Muscle of leg (tissue), 11 donors: ENCODE measurements around the gene ARL3. TPM values are rescaled to one million over a fixed set of nuclear protein-coding genes. Genes with fewer than 3 reads are reported as not detected.

Experiments
- DNase-seq: peaks from one replicate; pipeline ENCODE4 v3.0.0; 2013
- H3K27ac ChIP-seq: one replicate; pipeline ENCODE4 v1.5.1; 2013; ENCODE audit warnings: mild to moderate bottlenecking, low read length, control low read depth
- H3K27me3 ChIP-seq: one replicate; pipeline ENCODE4 v1.6.1; 2013; ENCODE audit warnings: low read length; ENCODE audit not compliant: control insufficient read depth, insufficient read depth
- H3K36me3 ChIP-seq: one replicate; pipeline ENCODE4 v1.6.1; 2013; ENCODE audit warnings: low read length; ENCODE audit not compliant: control insufficient read depth, insufficient read depth
- H3K4me1 ChIP-seq: one replicate; pipeline ENCODE4 v1.6.1; 2013; ENCODE audit warnings: low read length; ENCODE audit not compliant: control insufficient read depth, insufficient read depth
- H3K4me3 ChIP-seq: one replicate; pipeline ENCODE4 v1.5.1; 2013; ENCODE audit warnings: low read length, control low read depth
- H3K9me3 ChIP-seq: replicated peaks from 2 replicates; pipeline ENCODE4 v1.6.1; 2013; ENCODE audit warnings: low read depth, low read length; ENCODE audit not compliant: control insufficient read depth
- WGBS: methylation state at CpG from one replicate; pipeline ENCODE4 v1.1.5; 2013; ENCODE audit warnings: missing lambda C conversion rate; ENCODE audit not compliant: insufficient coverage; 5-methylcytosine and 5-hydroxymethylcytosine counted together
- polyA plus RNA-seq, 8 donors: library from polyadenylated mRNA; unstranded; fragments of 120-200 nt; gene quantifications; one replicate each; pipeline versions ENCODE4 v1.2.1 to v1.2.3, GENCODE V29; 2013; ENCODE audit warnings: inconsistent platforms in 1 of 8, low replicate concordance in 1 of 8; ENCODE audit not compliant: insufficient read length in 8 of 8, insufficient read depth in 1 of 8
- total RNA-seq: library from RNA; stranded (reverse); fragments of 120-200 nt; gene quantifications from one replicate; pipeline ENCODE4 v1.2.4, GENCODE V29; 2013

The ARL3 gene
- total and polyA plus RNA-seq, 9 donors: 7.6 to 15.8 (median 13.8) TPM

DNA sequence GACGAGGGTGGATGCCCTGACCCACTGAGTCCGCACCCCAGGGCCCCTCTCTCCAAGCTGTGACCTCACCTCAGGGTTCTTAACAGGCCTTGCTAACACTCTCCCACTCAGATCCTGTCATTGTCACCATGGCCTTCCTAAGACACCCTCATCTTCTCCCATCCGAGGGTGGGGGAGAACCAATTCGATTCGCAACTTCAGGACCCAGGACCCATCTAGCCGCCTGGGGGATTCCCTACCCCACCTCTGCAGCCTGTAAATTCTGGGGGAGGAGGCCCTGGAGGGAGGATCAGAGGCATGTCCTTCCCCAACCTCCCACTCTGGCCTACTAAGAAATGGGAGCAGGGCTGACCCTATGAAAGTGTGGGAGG lies 52.6 kb downstream of the ARL3 start:
- no peaks in the 10 kb centered on the region for H3K27me3 ChIP-seq
- H3K9me3 ChIP-seq: no peaks in the 10 kb centered on the region
- H3K4me1 ChIP-seq: peaks cover 45% of the 10 kb centered on the region
- peak; percentile 7 for DNase-seq
- no CpG with 5 or more reads among the region's 6 CpGs for WGBS
- H3K36me3 ChIP-seq: peaks cover 24% of the 10 kb centered on the region
- peak overlapping the region; percentile 90 for H3K27ac ChIP-seq
- no peak overlapping the region for H3K4me3 ChIP-seq

DNA sequence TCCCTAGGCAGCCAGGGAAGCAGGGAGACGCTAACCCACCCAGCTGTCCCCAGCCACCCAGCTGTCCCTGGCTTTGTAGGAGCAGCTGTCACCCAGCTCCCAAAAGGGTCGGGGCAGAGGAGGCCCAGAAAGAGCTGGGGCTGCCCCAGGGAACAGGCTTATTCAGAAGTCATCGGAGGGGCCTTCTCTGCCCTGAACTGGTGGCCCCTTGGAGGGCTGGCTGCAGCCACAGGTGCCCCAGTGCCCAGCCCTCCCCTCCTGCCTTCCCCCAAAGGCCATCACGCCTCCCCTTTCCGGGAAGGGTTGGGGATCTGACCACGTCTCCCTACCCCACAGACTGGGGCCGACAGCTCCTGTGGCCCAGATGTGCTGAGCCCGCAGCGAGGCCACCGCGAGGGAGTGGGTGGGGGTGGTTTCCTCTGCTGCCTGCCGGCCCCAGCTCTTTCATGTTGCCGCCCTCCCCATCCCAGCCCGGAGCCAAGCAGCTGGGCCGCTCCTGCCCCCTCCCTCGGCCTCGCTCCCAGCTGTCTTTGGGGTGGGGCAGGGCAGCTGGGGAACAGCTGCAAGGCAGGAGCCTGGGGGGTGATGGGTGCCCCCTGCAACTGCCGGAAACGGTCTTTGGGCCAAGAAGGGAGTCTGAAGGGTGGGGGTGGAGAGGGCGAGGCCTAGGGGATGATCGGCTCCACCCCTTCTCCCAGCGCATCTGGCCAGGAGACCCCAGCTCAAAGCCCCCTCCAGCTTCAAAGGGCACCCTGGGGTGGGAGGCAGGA lies 53.1 kb downstream of the ARL3 start:
- no peak overlapping the region for H3K4me3 ChIP-seq
- H3K36me3 ChIP-seq: peaks cover 30% of the 10 kb centered on the region
- no peaks in the 10 kb centered on the region for H3K27me3 ChIP-seq
- peak overlapping the region; percentile 90 for H3K27ac ChIP-seq
- peaks cover 43% of the 10 kb centered on the region for H3K4me1 ChIP-seq
- 15% methylated on average over 6 of the region's 22 CpGs for WGBS
- no peaks in the 10 kb centered on the region for H3K9me3 ChIP-seq
- peak; percentile 91 for DNase-seq

DNA sequence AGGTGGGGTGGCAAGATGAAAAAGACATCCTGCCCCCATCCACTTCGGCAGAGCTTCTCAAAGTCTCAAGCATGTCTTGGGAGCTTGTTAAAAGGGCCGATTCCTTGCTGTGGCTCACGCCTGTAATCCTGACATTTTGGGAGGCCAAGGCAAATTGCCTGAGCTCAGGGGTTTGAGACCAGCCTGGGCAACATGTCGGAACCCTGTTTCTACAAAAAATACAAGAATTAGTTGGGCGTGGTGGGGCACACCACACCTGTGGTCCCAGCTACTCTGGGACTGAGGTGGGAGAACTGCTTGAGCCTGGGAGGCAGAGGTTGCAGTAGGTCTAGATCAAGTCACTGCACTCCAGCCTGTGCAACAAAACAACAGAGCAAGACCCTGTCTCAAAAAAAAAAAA lies 55.4 kb downstream of the ARL3 start:
- 61% methylated on average over 3 of the region's 5 CpGs for WGBS
- H3K4me1 ChIP-seq: peaks cover 38% of the 10 kb centered on the region
- no peak overlapping the region for H3K4me3 ChIP-seq
- peaks cover 51% of the 10 kb centered on the region for H3K36me3 ChIP-seq
- no peak overlapping the region for H3K27ac ChIP-seq
- no peak for DNase-seq
- H3K9me3 ChIP-seq: no peaks in the 10 kb centered on the region
- H3K27me3 ChIP-seq: no peaks in the 10 kb centered on the region

DNA sequence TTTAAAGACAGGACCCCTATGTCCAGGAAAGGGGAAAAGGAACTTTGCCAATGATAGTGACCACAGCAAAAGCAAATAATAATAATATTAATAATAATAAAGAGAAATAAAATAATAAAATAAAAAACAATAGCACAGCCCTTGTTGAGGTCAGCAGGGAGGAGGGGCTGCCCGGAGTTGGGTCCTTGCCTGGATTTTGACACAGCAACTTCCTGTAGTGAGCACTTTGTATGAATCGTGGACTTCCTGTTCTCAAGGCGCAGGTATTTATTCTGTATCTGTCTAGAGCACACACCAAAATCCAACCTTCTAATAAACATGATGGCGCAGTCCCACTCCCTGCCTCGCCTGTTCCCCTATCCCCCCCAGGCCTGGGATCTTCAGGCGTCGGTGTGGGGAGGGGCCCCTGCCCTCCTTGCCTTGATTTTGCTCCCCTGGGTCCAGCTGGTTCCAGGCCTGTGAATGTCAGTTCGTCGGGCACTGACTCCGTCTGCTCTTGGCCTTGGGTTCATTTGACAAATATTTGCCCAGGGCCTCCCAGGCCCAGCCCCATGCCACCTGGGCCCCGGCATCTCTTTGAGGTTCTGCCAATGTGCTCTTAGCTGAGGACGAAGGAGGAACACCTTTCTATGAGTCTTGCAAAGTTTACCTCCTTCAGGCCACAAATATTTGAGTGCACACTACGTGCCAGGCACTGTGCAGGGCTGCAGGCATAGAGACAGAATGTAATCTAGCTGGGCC lies 56.0 kb downstream of the ARL3 start:
- peaks cover 39% of the 10 kb centered on the region for H3K4me1 ChIP-seq
- WGBS: 61% methylated on average over 8 of the region's 13 CpGs
- no peak overlapping the region for H3K4me3 ChIP-seq
- H3K9me3 ChIP-seq: no peaks in the 10 kb centered on the region
- H3K27ac ChIP-seq: peak overlapping the region; percentile 38
- no peak for DNase-seq
- H3K36me3 ChIP-seq: peaks cover 57% of the 10 kb centered on the region
- H3K27me3 ChIP-seq: no peaks in the 10 kb centered on the region

DNA sequence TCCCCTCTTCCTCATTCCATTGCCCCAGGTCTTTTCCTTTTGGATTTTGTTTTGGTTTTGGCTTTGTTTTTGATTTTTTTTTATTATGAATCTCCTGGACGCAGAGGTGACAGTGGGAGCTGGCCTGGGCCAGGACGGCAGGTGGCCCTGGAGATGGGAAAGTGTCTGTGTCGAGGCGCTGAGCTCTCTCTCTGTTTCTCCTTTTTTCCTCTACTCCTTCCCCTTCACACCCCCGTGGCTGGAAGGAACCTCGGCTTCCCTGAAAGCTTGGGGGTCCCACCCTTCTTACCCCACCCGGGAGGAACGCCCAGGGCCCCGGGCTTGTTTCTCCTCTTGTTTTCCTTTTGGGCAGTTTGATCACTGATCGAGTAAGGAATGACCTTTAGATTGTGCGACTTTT lies 56.7 kb downstream of the ARL3 start:
- no CpG with 5 or more reads among the region's 11 CpGs for WGBS

DNA sequence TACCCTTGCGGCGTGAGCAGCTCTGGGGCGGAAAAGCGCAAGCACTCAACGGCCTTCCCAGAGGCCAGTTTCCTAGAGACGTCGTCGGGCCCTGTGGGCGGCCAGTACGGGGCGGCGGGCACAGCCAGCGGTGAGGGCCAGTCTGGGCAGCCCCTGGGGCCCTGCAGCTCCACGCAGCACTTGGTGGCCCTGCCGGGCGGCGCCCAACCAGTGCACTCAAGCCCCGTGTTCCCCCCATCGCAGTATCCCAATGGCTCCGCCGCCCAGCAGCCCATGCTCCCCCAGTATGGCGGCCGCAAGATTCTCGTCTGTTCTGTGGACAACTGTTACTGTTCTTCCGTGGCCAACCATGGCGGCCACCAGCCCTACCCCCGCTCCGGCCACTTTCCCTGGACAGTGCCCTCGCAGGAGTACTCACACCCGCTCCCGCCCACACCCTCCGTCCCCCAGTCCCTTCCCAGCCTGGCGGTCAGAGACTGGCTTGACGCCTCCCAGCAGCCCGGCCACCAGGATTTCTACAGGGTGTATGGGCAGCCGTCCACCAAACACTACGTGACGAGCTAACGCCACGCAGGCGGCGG lies 57.3 kb downstream of the ARL3 start:
- Histone ChIP-seq H3K4me1 (peaks cover 42% of the 10 kb centered on the region), H3K36me3 (peaks cover 67% of the 10 kb centered on the region), H3K27ac (no peak overlapping the region), H3K27me3 (no peaks in the 10 kb centered on the region), H3K9me3 (no peaks in the 10 kb centered on the region), H3K4me3 (no peak overlapping the region)
- DNase-seq: no peak
- WGBS: 91% methylated on average over 31 of the region's 42 CpGs

More for the DNA sequence above, 56.7 kb downstream of the ARL3 start:
- no peak overlapping the region for H3K4me3 ChIP-seq
- DNase-seq: no peak
- H3K27ac ChIP-seq: peak overlapping the region; percentile 38
- H3K4me1 ChIP-seq: peaks cover 40% of the 10 kb centered on the region
- H3K27me3 ChIP-seq: no peaks in the 10 kb centered on the region
- no peaks in the 10 kb centered on the region for H3K9me3 ChIP-seq
- H3K36me3 ChIP-seq: peaks cover 63% of the 10 kb centered on the region

DNA sequence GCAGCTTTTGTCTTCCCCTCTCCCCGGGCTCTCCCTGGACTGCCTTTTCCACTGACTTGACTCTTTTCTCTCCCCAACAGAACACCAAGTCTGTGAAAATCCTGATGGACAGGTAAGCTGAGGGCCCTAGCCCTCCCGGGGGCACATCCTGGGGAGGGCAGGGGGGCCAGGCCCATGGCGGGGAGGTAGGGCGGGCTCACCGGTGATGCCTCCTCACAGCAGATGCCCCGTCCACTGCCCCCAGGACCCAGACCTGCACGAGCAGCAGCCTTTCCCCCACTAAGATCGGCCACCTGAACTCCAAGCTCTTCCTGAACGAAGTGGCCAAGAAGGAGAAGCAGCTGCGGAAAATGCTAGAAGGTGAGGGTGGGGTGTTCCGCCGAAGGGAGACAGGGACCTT lies 58.2 kb downstream of the ARL3 start:
- 80% methylated on average over 1 of the region's 12 CpGs for WGBS
- Histone ChIP-seq H3K36me3 (peaks cover 75% of the 10 kb centered on the region), H3K27ac (no peak overlapping the region), H3K9me3 (no peaks in the 10 kb centered on the region), H3K4me1 (peaks cover 42% of the 10 kb centered on the region), H3K4me3 (no peak overlapping the region), H3K27me3 (no peaks in the 10 kb centered on the region)
- no peak for DNase-seq

DNA sequence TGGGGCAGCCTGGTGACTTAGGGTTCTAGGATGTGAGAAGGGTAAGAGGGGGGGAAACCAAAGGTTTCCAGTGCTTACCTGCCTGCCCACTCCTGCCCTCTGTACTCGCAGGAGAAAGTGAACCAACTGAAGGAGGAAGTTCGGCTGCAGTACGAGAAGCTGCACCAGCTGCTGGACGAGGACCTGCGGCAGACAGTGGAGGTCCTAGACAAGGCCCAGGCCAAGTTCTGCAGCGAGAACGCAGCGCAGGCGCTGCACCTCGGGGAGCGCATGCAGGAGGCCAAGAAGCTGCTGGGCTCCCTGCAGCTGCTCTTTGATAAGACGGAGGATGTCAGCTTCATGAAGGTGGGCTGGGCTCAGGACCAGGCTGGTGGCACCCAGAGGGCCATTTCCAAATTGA lies 59.2 kb downstream of the ARL3 start:
- H3K4me1 ChIP-seq: peaks cover 42% of the 10 kb centered on the region
- DNase-seq: no peak
- H3K4me3 ChIP-seq: no peak overlapping the region
- H3K27ac ChIP-seq: no peak overlapping the region
- 80% methylated on average over 12 of the region's 12 CpGs for WGBS
- peaks cover 85% of the 10 kb centered on the region for H3K36me3 ChIP-seq
- H3K9me3 ChIP-seq: no peaks in the 10 kb centered on the region
- H3K27me3 ChIP-seq: no peaks in the 10 kb centered on the region

DNA sequence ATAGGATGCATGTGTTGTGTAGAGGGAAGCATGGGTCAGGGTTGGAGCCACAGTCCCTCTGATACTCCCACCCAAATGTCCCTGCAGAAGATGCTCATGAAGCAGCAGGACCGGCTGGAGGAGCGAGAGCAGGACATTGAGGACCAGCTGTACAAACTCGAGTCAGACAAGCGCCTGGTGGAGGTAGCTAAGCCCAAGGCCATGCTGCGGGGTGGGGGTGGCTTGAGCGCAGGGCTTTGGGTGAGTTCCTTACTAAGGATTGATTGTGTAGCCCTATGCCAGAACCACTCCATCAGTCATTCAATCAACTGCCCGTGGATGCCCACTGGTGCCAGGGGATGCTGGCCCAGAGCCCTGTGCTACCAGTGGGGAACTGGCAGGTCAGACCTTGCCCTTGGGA lies 59.6 kb downstream of the ARL3 start:
- Histone ChIP-seq H3K4me3 (no peak overlapping the region), H3K36me3 (peaks cover 85% of the 10 kb centered on the region), H3K27me3 (no peaks in the 10 kb centered on the region), H3K9me3 (no peaks in the 10 kb centered on the region), H3K27ac (no peak overlapping the region), H3K4me1 (peaks cover 44% of the 10 kb centered on the region)
- no peak for DNase-seq
- WGBS: 77% methylated on average over 3 of the region's 7 CpGs

DNA sequence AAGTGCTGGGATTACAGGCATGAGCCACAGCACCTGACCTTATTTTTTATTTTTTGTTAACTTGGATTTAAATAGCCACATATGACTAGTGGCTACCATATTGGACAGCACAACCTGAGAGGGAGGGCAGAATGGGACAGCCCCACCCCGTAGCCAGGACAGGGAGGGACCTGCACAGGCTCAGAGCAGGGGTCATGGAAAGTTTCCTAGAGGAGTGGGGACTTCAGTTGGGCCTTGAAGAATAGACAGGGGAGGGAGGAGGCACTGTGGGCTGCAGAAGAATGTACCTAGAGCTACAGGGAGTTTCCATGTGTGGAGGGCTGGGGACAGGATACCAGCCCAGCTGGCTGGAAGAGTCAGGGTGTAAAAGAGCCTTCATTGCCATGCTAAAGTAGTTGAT lies 61.1 kb downstream of the ARL3 start:
- Histone ChIP-seq H3K4me3 (no peak overlapping the region), H3K36me3 (peaks cover 83% of the 10 kb centered on the region), H3K9me3 (no peaks in the 10 kb centered on the region), H3K4me1 (peaks cover 50% of the 10 kb centered on the region), H3K27ac (no peak overlapping the region), H3K27me3 (no peaks in the 10 kb centered on the region)
- 70% methylated on average over 1 of the region's 1 CpG for WGBS
- no peak for DNase-seq
